ENCODE data around the gene NRXN3.

Gene NRXN3

DNA sequence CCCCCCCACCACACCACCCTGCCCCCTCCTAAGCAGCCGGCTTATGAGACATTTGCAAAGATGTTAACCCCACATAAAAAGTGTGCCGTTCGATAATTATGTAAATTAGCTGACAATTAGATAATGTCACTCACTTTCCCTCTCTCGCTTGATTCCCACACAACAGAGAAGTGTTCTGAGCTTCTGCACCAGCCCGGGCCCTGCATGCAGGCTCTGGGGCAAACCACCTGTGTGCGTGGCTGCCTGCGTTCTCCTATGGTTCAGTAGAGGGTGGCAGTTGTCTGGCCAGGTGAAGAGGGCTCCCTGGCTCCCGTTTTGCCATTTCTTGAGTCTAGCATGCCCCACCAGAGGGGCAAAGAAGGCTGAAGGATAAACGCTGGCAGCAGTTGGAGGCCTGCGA lies 68.0 kb downstream of the NRXN3 start:
- no peak overlapping the region for H3K4me3 ChIP-seq (ENCODE audit: low read depth, low read length)
- TF ChIP-seq, protein P1, sequence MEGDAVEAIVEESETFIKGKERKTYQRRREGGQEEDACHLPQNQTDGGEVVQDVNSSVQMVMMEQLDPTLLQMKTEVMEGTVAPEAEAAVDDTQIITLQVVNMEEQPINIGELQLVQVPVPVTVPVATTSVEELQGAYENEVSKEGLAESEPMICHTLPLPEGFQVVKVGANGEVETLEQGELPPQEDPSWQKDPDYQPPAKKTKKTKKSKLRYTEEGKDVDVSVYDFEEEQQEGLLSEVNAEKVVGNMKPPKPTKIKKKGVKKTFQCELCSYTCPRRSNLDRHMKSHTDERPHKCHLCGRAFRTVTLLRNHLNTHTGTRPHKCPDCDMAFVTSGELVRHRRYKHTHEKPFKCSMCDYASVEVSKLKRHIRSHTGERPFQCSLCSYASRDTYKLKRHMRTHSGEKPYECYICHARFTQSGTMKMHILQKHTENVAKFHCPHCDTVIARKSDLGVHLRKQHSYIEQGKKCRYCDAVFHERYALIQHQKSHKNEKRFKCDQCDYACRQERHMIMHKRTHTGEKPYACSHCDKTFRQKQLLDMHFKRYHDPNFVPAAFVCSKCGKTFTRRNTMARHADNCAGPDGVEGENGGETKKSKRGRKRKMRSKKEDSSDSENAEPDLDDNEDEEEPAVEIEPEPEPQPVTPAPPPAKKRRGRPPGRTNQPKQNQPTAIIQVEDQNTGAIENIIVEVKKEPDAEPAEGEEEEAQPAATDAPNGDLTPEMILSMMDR (IDR thresholded peaks at IDR 0.05; ENCODE audit: low read depth, low read length): no peak

DNA sequence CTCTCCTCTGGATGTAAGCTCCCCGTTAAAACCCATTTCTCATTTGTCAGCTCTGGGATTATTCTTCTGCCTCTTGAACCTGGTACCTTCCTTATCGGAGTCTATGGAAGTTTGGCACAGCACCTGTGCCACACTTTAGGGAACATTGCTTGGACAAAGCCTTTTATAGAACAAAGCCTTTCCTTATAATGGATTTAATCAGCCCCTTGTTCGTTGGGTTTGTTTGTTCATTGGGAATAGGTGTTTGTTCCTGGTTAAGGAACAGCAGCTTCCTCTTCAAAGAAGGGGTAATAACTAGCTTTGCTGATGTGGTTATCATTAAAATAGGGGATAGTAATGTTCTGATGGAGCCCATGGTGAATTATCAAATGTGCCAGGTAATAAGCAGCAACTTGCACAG lies 70.4 kb downstream of the NRXN3 start:
- TF ChIP-seq, protein P1 (IDR thresholded peaks at IDR 0.05; ENCODE audit: low read depth, low read length): no peak
- H3K4me3 ChIP-seq (ENCODE audit: low read depth, low read length): no peak overlapping the region

DNA sequence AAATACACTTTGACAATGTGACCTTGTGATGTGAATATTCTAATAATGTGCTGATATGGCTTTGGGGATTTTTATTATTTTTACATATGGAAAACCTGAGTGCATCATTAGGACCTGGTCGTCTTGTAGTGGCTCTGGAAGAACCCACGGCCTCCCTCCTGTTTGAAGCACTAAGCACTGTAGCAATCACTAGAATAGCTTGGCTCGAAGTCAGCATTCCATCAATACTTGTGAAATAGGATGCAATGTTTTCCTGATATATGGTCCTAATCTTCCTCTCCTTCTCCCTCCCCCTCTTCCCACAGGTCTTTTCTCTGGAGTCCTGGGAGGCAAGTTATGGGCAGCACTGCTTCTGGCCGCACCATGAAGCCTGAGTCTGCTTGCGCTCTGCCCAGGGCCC lies 71.9 kb downstream of the NRXN3 start:
- TF ChIP-seq, protein P1 (IDR thresholded peaks at IDR 0.05; ENCODE audit: low read depth, low read length): no peak
- H3K4me3 ChIP-seq (ENCODE audit: low read depth, low read length): no peak overlapping the region

DNA sequence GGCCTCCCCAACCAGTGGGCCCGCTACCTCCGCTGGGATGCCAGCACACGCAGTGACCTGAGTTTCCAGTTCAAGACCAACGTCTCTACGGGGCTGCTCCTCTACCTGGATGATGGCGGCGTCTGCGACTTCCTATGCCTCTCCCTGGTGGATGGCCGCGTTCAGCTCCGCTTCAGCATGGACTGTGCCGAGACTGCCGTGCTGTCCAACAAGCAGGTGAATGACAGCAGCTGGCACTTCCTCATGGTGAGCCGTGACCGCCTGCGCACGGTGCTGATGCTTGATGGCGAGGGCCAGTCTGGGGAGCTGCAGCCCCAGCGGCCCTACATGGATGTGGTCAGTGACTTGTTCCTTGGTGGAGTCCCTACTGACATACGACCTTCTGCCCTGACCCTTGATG lies 73.0 kb downstream of the NRXN3 start:
- TF ChIP-seq, protein P1 (IDR thresholded peaks at IDR 0.05; ENCODE audit: low read depth, low read length): no peak
- no peak overlapping the region for H3K4me3 ChIP-seq (ENCODE audit: low read depth, low read length)

DNA sequence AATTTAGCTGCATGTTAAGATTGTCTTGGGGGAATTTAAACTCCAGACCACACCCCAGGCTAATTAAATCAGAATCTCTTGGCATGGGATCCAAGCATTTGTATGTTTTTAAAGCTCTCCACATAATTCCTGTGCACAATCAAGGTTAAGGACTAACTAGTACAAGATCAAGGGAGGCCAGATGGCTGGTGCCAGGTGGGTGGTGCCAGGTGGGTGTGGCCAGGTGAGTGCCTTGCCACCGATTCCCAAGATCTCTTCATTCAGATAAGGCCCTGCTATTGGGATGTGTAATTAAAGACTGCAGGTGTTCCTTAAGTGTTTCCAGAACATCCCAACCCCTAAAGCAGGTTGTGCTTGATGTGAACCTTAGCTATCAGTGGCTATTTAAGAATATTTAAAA lies 75.1 kb downstream of the NRXN3 start:
- H3K4me3 ChIP-seq (ENCODE audit: low read depth, low read length): no peak overlapping the region
- TF ChIP-seq, protein P1 (IDR thresholded peaks at IDR 0.05; ENCODE audit: low read depth, low read length): no peak

DNA sequence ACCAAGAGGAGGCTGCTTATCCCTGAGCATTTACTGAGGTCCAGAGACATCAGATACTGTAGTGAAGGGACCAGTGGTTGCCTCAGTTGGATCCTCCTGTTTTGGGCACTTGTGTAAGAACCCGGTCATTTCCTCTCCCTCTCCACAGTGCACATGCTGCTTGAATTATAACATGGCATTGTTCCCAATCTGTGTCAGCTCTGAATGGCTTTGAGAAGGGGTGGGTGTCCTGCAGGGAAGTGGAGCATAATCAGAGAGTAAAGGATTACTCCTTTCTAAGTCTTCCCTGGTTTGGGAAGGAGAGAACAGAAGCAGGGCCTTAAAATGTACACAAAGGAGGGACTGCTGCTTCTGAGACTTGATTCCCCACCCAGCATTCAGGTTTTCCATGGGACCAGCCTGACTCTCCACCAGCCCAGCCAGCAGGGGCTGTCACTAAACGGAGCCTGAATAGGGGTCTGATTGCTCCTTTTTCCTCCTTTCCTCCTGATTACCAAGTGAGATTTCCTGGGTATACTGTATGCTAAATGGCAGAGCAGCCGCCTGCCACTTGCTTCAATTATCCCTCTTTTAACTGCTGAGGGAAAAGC lies 78.4 kb downstream of the NRXN3 start:
- H3K4me3 ChIP-seq (ENCODE audit: low read depth, low read length): no peak overlapping the region
- TF ChIP-seq, protein P1 (IDR thresholded peaks at IDR 0.05; ENCODE audit: low read depth, low read length): no peak

DNA sequence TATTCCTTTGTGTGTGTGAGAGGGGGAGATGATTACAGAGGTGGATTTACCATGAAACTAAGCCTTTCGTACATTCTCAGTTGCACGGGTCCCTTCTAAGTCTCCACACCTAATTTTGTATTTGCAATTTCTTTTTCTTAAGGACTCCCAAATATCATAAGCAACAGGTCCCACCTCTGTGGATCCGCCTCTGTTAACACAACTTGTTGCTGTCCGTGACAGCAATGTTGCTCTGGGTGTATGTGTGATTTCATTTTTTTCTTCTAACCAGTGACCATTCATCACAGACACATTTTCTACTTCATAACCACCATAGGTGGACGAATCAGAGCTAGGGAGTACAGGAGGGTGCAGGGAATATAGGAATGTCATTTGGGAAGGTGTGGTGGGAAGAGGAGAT lies 81.1 kb downstream of the NRXN3 start:
- no peak overlapping the region for H3K4me3 ChIP-seq (ENCODE audit: low read depth, low read length)
- TF ChIP-seq, protein P1 (IDR thresholded peaks at IDR 0.05; ENCODE audit: low read depth, low read length): no peak

Measured in WI38 (cell line).